ENCODE data around the gene CUX1. TPM values are rescaled to one million over a fixed set of nuclear protein-coding genes. Genes with fewer than 3 reads are reported as not detected.

CUX1 gene
- total RNA-seq, 1 experiment from 2014 or later, result 53.5 TPM

DNA sequence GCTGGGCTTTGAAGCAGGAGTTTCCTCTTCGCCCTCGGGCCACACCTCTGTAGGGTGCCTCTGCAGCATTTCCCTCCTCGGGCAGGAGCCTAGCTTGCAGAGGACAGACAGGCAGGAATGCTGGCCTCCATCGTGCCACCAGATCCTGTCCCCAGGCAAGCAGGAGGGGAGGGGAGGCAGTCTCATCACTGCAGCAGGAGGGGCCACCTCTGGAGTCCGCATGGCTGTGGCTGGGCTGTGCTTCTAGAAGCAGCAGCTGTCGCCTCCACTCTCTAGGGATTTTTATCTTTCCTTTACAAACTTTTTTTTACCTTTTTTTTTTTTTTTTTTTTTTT, 181.4 kb downstream of the CUX1 start:
- H3K27ac Mint-ChIP-seq, result peak overlapping the region in 1 of 3 experiments; percentile 49; a peak in 1 of 7 replicates
- no peaks in the 10 kb centered on the region; a peak in 1 of 5 replicates for H3K9me3 Mint-ChIP-seq
- H3K79me2 ChIP-seq (ENCODE audit: insufficient read depth, low read length), result peaks cover 2% of the 10 kb centered on the region; the same call in 1 of the 2 replicates
- no peak overlapping the region for H2BK5ac ChIP-seq (ENCODE audit: insufficient read length, low read length)
- no peaks in the 10 kb centered on the region; a peak in 3 of 7 replicates for H3K36me3 Mint-ChIP-seq (ENCODE audit: insufficient read depth in 1 of 3, low read depth in 3 of 3)
- DNase-seq, result peak; percentile 73
- H4K5ac ChIP-seq (ENCODE audit: insufficient read length, low read depth, low read length), result no peak overlapping the region
- H3K79me1 ChIP-seq (ENCODE audit: insufficient read depth, low read depth, low read length, poor library complexity, severe bottlenecking), result peaks cover 6% of the 10 kb centered on the region
- peaks cover 3% of the 10 kb centered on the region; the same call in 1 of the 2 replicates for H3K4me1 ChIP-seq (ENCODE audit: insufficient read depth, low read length)
- peak overlapping the region; percentile 45; the same call in 1 of the 2 replicates for H3K14ac ChIP-seq (ENCODE audit: insufficient read depth, low read length)
- no peak overlapping the region for H3K56ac ChIP-seq (ENCODE audit: insufficient read length, low read depth, low read length)
- H3K23ac ChIP-seq (ENCODE audit: insufficient read length, low read depth, low read length), result no peak overlapping the region
- peak overlapping the region; percentile 24 for H3K18ac ChIP-seq (ENCODE audit: insufficient read length, low read depth, low read length)
- no peak overlapping the region for H2BK15ac ChIP-seq (ENCODE audit: low read depth, low read length)
- no peak overlapping the region for H2AK5ac ChIP-seq (ENCODE audit: insufficient read length, low read length)
- H4K8ac ChIP-seq (replicated peaks; ENCODE audit: insufficient read length, low read depth, low read length), result no peak overlapping the region
- no peaks in the 10 kb centered on the region; the same call in 1 of the 2 replicates for H3K27me3 Mint-ChIP-seq (ENCODE audit: low read depth)
- no peak overlapping the region for H2BK12ac ChIP-seq (ENCODE audit: insufficient read length, low read depth, low read length)
- no CpG with 5 or more reads among the region's 6 CpGs for WGBS (ENCODE audit: extremely low coverage, insufficient read length, low lambda C conversion rate)
- no peak overlapping the region for H2AFZ ChIP-seq (ENCODE audit: low read length)
- H4K20me1 ChIP-seq (ENCODE audit: control insufficient read depth, insufficient read depth, insufficient read length), result no peaks in the 10 kb centered on the region
- no peak overlapping the region for H3K27ac ChIP-seq (ENCODE audit: insufficient read length, low read depth, low read length)
- no peak overlapping the region for H3K4me2 ChIP-seq (ENCODE audit: insufficient read depth, insufficient read length, low read length)
- no peaks in the 10 kb centered on the region for H3K27me3 ChIP-seq (ENCODE audit: insufficient read depth, low read length)
- no peak overlapping the region for H4K91ac ChIP-seq (ENCODE audit: insufficient read length, low read depth, low read length)
- H3K4ac ChIP-seq (ENCODE audit: low read depth, low read length), result no peak overlapping the region
- no peak overlapping the region for H3K9ac ChIP-seq (ENCODE audit: extremely low read depth, insufficient read length, low read length)
- no peak overlapping the region for H3T11ph ChIP-seq (ENCODE audit: low read length)
- TF ChIP-seq, protein P1, sequence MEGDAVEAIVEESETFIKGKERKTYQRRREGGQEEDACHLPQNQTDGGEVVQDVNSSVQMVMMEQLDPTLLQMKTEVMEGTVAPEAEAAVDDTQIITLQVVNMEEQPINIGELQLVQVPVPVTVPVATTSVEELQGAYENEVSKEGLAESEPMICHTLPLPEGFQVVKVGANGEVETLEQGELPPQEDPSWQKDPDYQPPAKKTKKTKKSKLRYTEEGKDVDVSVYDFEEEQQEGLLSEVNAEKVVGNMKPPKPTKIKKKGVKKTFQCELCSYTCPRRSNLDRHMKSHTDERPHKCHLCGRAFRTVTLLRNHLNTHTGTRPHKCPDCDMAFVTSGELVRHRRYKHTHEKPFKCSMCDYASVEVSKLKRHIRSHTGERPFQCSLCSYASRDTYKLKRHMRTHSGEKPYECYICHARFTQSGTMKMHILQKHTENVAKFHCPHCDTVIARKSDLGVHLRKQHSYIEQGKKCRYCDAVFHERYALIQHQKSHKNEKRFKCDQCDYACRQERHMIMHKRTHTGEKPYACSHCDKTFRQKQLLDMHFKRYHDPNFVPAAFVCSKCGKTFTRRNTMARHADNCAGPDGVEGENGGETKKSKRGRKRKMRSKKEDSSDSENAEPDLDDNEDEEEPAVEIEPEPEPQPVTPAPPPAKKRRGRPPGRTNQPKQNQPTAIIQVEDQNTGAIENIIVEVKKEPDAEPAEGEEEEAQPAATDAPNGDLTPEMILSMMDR (conservative IDR thresholded peaks at IDR 0.05), result no peak
- no peak overlapping the region for H2BK120ac ChIP-seq (ENCODE audit: low read depth, low read length, poor library complexity, severe bottlenecking)
- H3K23me2 ChIP-seq (ENCODE audit: insufficient read length, low read depth, low read length, poor library complexity, severe bottlenecking), result no peaks in the 10 kb centered on the region
- H3K4me1 Mint-ChIP-seq, result peaks cover 16 to 29% of the 10 kb centered on the region in 2 experiments
- H3K4me3 Mint-ChIP-seq, result no peak overlapping the region
- H3K9me3 ChIP-seq (ENCODE audit: control insufficient read depth, low read depth, low read length), result no peaks in the 10 kb centered on the region
- no peak overlapping the region for H2BK20ac ChIP-seq (ENCODE audit: low read depth, low read length, poor library complexity, severe bottlenecking)

Measured in H9 (cell line).